ENCODE data around the gene SYTL3. TPM values are rescaled to one million over a fixed set of nuclear protein-coding genes. Genes with fewer than 3 reads are reported as not detected.

The SYTL3 gene
- total and polyA plus RNA-seq, 10 of the 15 experiments (the other 5 are each of a cell fraction or from before 2014, with no cell fraction given) = 3.3 to 12.1 (median 6.9) TPM

- BruUV-seq (replicated peaks) = no TSS peak
- TF ChIP-seq CEBPB (IDR thresholded peaks at IDR 0.05; ENCODE audit: borderline replicate concordance in 1 of 2, low read depth in 2 of 2, low read length in 2 of 2) (no peak), SIN3A (IDR thresholded peaks at IDR 0.05; ENCODE audit: low read depth, low read length) (no peak)
- no peak for FAIRE-seq
- in situ Hi-C loops (cut with MboI) = no loop called here
- CTCF ChIA-PET = interaction anchor here (0.6 kb wide), 1 partner anchor 85 kb away, joined by 3 read pairs; no protein-coding TSS in a partner anchor
- Histone ChIP-seq H4K20me1 (ENCODE audit: control insufficient read depth, insufficient read depth) (no peaks in the 10 kb centered on the region; the same call in 1 of the 2 replicates), H3K36me3 (ENCODE audit: control insufficient read depth in 2 of 2, insufficient read depth in 2 of 2, low read length in 1 of 2) (peaks cover 53 to 59% of the 10 kb centered on the region in 2 experiments), H3K79me2 (ENCODE audit: control insufficient read depth, insufficient read depth, low read length) (no peaks in the 10 kb centered on the region; the same call in 1 of the 2 replicates), H3K27ac (ENCODE audit: control insufficient read depth, insufficient read depth) (no peak overlapping the region), H3K4me1 (ENCODE audit: control insufficient read depth, insufficient read depth, low read length) (no peaks in the 10 kb centered on the region), H2AFZ (ENCODE audit: control insufficient read depth, low read depth, low read length) (no peak overlapping the region), H3K27me3 (replicated peaks in 1 of 2; ENCODE audit: control insufficient read depth in 2 of 2, insufficient read depth in 2 of 2, low read length in 1 of 2) (no peaks in the 10 kb centered on the region), H3K9me3 (replicated peaks; ENCODE audit: control insufficient read depth, insufficient read depth, low read length) (no peaks in the 10 kb centered on the region), H3K4me2 (ENCODE audit: control insufficient read depth, insufficient read depth) (no peak overlapping the region), H3K9ac (ENCODE audit: control insufficient read depth, insufficient read depth, low read length) (no peak overlapping the region), H3K4me3 (no peak overlapping the region)
- SMC1A ChIA-PET (ENCODE audit: uncharacterized antibody, unreplicated experiment) = no interaction called here
- intact Hi-C loops (cut with micrococcal nuclease; ENCODE audit: unreplicated experiment) = loop anchor here (5.0 kb wide), 1 partner anchor 69 kb away; no protein-coding TSS in a partner anchor
- POLR2A ChIA-PET = no interaction called here
- 97% methylated on average over 2 of the region's 2 CpGs for WGBS (ENCODE audit: insufficient coverage, insufficient replicate concordance, low lambda C conversion rate, missing lambda C conversion rate)
- RAD21 ChIA-PET (ENCODE audit: unreplicated experiment) = no interaction called here
- no peak for DNase-seq (ENCODE audit: low read depth, low spot score)
- ATAC-seq = no peak
Observed at GRCh38 chr6:158776737-158777136, 126.9 kb downstream of the SYTL3 start.

GRCh38 chr6:158777510-158777909 is 127.7 kb downstream of the SYTL3 start:
- TF ChIP-seq POLR2A (IDR thresholded peaks at IDR 0.05; ENCODE audit: low read depth, low read length) (no peak; the same call in 1 of the 2 replicates), YBX1 (IDR thresholded peaks at IDR 0.05) (no peak)
- RAD21 ChIA-PET (ENCODE audit: unreplicated experiment) = no interaction called here
- Histone ChIP-seq H3K27me3 (replicated peaks in 1 of 2; ENCODE audit: control insufficient read depth in 2 of 2, insufficient read depth in 2 of 2, low read length in 1 of 2) (no peaks in the 10 kb centered on the region), H3K4me2 (ENCODE audit: control insufficient read depth, insufficient read depth) (no peak overlapping the region), H3K79me2 (ENCODE audit: control insufficient read depth, insufficient read depth, low read length) (no peaks in the 10 kb centered on the region; the same call in 1 of the 2 replicates), H3K9ac (ENCODE audit: control insufficient read depth, insufficient read depth, low read length) (no peak overlapping the region), H3K27ac (ENCODE audit: control insufficient read depth, insufficient read depth) (no peak overlapping the region), H4K20me1 (ENCODE audit: control insufficient read depth, insufficient read depth) (no peaks in the 10 kb centered on the region; the same call in 1 of the 2 replicates), H3K36me3 (ENCODE audit: control insufficient read depth in 2 of 2, insufficient read depth in 2 of 2, low read length in 1 of 2) (peaks cover 52 to 55% of the 10 kb centered on the region in 2 experiments), H3K9me3 (replicated peaks; ENCODE audit: control insufficient read depth, insufficient read depth, low read length) (no peaks in the 10 kb centered on the region), H3K4me3 (no peak overlapping the region), H2AFZ (ENCODE audit: control insufficient read depth, low read depth, low read length) (no peak overlapping the region), H3K4me1 (ENCODE audit: control insufficient read depth, insufficient read depth, low read length) (no peaks in the 10 kb centered on the region)
- ATAC-seq = no peak
- no peak for DNase-seq (ENCODE audit: low read depth, low spot score)
- CTCF ChIA-PET = no interaction called here
- no peak for FAIRE-seq
- BruUV-seq (replicated peaks) = no TSS peak
- WGBS (ENCODE audit: insufficient coverage, insufficient replicate concordance, low lambda C conversion rate, missing lambda C conversion rate) = 100% methylated on average over 3 of the region's 3 CpGs
- SMC1A ChIA-PET (ENCODE audit: uncharacterized antibody, unreplicated experiment) = no interaction called here
- in situ Hi-C loops (cut with MboI) = no loop called here
- POLR2A ChIA-PET = interaction anchor here (0.5 kb wide), 1 partner anchor 30 kb away, joined by 4 read pairs; no protein-coding TSS in a partner anchor
- intact Hi-C loops (cut with micrococcal nuclease; ENCODE audit: unreplicated experiment) = loop anchor here (5.0 kb wide), 1 partner anchor 70 kb away; no protein-coding TSS in a partner anchor

All from GM12878 (cell line).